HuH-7 (cell line): ENCODE results near the gene NEK7.
"Not testable (repeated sequence)": the region's sequence is repeated elsewhere in the genome, so short reads cannot be mapped to it uniquely, and the experiment has no call there.

Experiments used
- DNase-seq: peaks from one replicate; pipeline ENCODE4 v3.0.0; 2011; ENCODE audit warnings: low spot score

NEK7 gene

GRCh38 chr1:198171667-198172540, 15.1 kb downstream of the NEK7 start:
- DNase-seq: no peak

- DNase-seq: no peak
Measured at GRCh38 chr1:198173832-198174231, 17.0 kb downstream of the NEK7 start.

GRCh38 chr1:198174297-198174696, 17.5 kb downstream of the NEK7 start:
- no peak for DNase-seq

GRCh38 chr1:198175423-198176170, 18.8 kb downstream of the NEK7 start:
- DNase-seq: no peak

- no peak for DNase-seq
Measured at GRCh38 chr1:198176179-198176578, 19.4 kb downstream of the NEK7 start.

- DNase-seq: no peak
Measured at GRCh38 chr1:198177546-198177945, 20.7 kb downstream of the NEK7 start.

GRCh38 chr1:198178615-198179014, 21.8 kb downstream of the NEK7 start:
- DNase-seq: no peak

GRCh38 chr1:198179556-198179981, 22.8 kb downstream of the NEK7 start:
- DNase-seq: no peak

GRCh38 chr1:198183605-198184004, 26.8 kb downstream of the NEK7 start:
- DNase-seq: no peak

- no peak for DNase-seq
Measured at GRCh38 chr1:198184516-198184915, 27.7 kb downstream of the NEK7 start.

- no peak for DNase-seq
Measured at GRCh38 chr1:198185146-198185545, 28.3 kb downstream of the NEK7 start.

- DNase-seq: no peak
Measured at GRCh38 chr1:198185759-198186158, 29.0 kb downstream of the NEK7 start.

- DNase-seq: no peak
Measured at GRCh38 chr1:198186916-198187580, 30.2 kb downstream of the NEK7 start.

- no peak for DNase-seq
Measured at GRCh38 chr1:198187973-198188588, 31.3 kb downstream of the NEK7 start.

GRCh38 chr1:198191117-198191516, 34.3 kb downstream of the NEK7 start:
- DNase-seq: no peak

GRCh38 chr1:198193871-198194270, 37.1 kb downstream of the NEK7 start:
- not testable (repeated sequence) for DNase-seq

- no peak for DNase-seq
Measured at GRCh38 chr1:198196630-198197029, 39.8 kb downstream of the NEK7 start.

GRCh38 chr1:198197285-198197684, 40.5 kb downstream of the NEK7 start:
- DNase-seq: no peak

- no peak for DNase-seq
Measured at GRCh38 chr1:198199105-198199504, 42.3 kb downstream of the NEK7 start.

GRCh38 chr1:198201956-198202784, 45.4 kb downstream of the NEK7 start:
- DNase-seq: no peak

- DNase-seq: no peak
Measured at GRCh38 chr1:198203434-198203833, 46.6 kb downstream of the NEK7 start.
